GM18520 (cell line): ENCODE data around the gene CDH20.

ENCODE experiments used
- ATAC-seq: cut with Tn5 transposase; IDR thresholded peaks from one replicate; pipeline ENCODE4 v1.9.1; 2021; ENCODE audit not compliant: unreplicated experiment

Gene CDH20

GRCh38 chr18:61572084-61572655 lies 238.9 kb downstream of the CDH20 start:
- no peak for ATAC-seq

- ATAC-seq = no peak
Observed at GRCh38 chr18:61572871-61573270, 239.6 kb downstream of the CDH20 start.

- ATAC-seq = no peak
Observed at GRCh38 chr18:61574665-61575064, 241.4 kb downstream of the CDH20 start.

GRCh38 chr18:61575419-61575818 lies 242.2 kb downstream of the CDH20 start:
- no peak for ATAC-seq

GRCh38 chr18:61578846-61579245 lies 245.6 kb downstream of the CDH20 start:
- ATAC-seq = no peak

- no peak for ATAC-seq
Observed at GRCh38 chr18:61579581-61579980, 246.4 kb downstream of the CDH20 start.

- ATAC-seq = no peak
Observed at GRCh38 chr18:61580046-61580445, 246.8 kb downstream of the CDH20 start.

- ATAC-seq = peak; percentile 50
Observed at GRCh38 chr18:61581578-61582201, 248.5 kb downstream of the CDH20 start.

- no peak for ATAC-seq
Observed at GRCh38 chr18:61582202-61582710, 249.0 kb downstream of the CDH20 start.

GRCh38 chr18:61583548-61583947 lies 250.3 kb downstream of the CDH20 start:
- no peak for ATAC-seq

- ATAC-seq = no peak
Observed at GRCh38 chr18:61587865-61588264, 254.6 kb downstream of the CDH20 start.

- ATAC-seq = no peak
Observed at GRCh38 chr18:61589053-61589723, 256.0 kb downstream of the CDH20 start.

GRCh38 chr18:61589724-61590065 lies 256.5 kb downstream of the CDH20 start:
- no peak for ATAC-seq

- ATAC-seq = no peak
Observed at GRCh38 chr18:61591253-61591652, 258.0 kb downstream of the CDH20 start.

- ATAC-seq = no peak
Observed at GRCh38 chr18:61595615-61596251, 262.5 kb downstream of the CDH20 start.

GRCh38 chr18:61596296-61596695 lies 263.1 kb downstream of the CDH20 start:
- ATAC-seq = no peak

- ATAC-seq = no peak
Observed at GRCh38 chr18:61597316-61597715, 264.1 kb downstream of the CDH20 start.

- no peak for ATAC-seq
Observed at GRCh38 chr18:61600422-61600821, 267.2 kb downstream of the CDH20 start.

- ATAC-seq = no peak
Observed at GRCh38 chr18:61602836-61603235, 269.6 kb downstream of the CDH20 start.
